Hematopoietic multipotent progenitor cell treated with erythropoietin and hydrocortisone succinate and interleukin-3 and kit ligand, for 4 days (in vitro differentiated cells): ENCODE results near the gene SLC7A5.
"Not testable (repeated sequence)": the region's sequence is repeated elsewhere in the genome, so short reads cannot be mapped to it uniquely, and the experiment has no call there.

Experiments
- DNase-seq: peaks from one replicate; pipeline ENCODE4 v3.0.0-alpha.2; 2015

SLC7A5 gene

DNA sequence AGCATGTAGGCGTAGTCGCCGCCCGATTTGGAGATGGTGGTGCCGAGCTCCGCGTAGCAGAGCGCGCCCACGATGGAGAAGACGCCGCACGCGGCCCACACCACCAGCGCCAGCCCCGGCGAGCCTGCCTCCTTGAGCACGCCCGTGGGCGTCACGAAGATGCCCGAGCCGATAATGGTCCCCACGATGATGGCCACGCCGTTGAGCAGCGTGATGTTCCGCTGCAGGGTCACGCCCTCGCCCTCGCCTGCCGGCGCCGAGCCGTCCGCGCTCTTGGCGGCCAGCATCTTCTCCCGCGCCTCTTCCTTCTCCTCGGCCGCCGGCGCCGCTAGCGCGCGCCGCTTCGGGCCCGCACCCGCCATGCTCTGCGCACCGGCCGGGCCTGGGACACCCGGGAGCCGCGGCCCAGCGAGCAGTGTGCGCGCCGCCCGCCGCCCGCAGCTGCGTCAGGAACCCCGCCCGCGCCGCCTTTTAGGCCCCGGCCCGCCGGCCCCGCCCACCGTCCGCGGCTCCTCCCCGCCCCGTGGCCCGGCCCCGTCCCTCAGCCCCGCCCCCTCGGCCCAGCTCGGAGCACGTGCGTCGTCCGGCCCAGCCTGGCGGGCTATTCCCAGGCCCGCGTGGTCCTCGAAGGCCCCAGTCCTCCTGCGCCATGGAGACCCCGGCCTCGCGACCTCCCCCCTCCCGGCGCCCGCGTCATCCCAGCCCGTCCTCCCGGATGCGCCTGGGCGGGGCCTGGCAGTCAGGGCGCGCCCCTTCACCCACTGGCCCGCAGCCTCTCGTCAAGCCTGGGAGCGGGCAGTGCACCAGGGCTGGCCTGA lies at the start of gene SLC7A5:
SLC7A5 (minus strand) TSS at position 447 of the 818 bp plus-strand sequence; CDS start at position 362, 85 bp downstream.
- DNase-seq: peak; percentile 91

DNA sequence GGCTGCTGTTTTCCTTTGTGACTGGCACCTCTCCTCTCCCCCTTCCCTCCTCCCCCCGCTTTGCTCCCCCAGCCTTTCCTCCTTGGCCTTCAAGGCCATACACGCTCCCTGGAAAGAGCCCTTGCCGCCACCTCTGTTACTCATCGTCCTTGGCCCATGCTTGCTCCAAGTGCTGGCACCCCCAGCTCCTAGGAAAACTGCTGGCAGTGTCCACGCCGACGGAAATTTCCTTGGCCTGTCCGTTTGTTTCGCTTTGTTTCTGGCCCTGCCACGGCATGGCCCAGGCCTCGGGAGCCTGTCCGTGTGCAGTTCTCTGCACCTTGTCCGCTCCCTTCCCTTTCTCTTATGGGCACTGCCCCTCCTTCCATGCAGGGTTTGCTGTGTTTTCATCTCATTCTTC lies 49.0 kb upstream of the SLC7A5 start:
- no peak for DNase-seq

DNA sequence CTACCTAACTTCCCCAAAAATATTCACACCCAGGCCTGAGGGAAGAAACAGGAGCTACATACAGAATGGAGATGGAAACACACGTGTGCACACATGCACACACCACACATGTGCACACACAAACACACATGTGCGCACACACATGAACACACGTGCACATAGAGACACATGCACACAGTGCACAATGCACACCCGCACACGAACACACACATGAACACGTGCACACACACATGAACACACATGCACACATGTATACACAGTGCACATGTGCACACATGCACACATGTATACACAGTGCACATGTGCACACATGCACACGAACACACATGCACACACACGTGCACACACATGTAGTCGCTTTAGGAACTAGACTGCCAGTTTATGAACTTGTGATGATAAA lies 48.2 kb upstream of the SLC7A5 start:
- no peak for DNase-seq

DNA sequence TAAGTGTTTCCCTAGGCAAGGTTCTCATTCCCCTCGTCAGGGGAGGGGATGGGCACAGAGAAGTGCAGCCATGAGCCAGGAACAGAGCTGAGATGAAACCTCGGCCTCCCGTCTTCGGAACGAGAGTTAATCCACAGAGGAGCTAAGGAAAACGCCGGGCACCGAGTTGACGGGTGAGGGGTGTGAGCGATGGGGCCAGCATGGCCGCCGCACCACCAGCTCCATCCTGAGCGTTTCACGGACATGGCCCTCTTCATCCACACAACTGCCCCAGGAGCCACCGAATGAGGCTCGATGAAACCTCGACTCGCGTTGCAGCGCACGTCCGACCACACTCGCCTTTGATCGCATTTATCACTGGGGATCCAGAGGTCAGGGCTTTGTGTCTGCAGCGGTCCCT lies 45.5 kb upstream of the SLC7A5 start:
- DNase-seq: no peak

DNA sequence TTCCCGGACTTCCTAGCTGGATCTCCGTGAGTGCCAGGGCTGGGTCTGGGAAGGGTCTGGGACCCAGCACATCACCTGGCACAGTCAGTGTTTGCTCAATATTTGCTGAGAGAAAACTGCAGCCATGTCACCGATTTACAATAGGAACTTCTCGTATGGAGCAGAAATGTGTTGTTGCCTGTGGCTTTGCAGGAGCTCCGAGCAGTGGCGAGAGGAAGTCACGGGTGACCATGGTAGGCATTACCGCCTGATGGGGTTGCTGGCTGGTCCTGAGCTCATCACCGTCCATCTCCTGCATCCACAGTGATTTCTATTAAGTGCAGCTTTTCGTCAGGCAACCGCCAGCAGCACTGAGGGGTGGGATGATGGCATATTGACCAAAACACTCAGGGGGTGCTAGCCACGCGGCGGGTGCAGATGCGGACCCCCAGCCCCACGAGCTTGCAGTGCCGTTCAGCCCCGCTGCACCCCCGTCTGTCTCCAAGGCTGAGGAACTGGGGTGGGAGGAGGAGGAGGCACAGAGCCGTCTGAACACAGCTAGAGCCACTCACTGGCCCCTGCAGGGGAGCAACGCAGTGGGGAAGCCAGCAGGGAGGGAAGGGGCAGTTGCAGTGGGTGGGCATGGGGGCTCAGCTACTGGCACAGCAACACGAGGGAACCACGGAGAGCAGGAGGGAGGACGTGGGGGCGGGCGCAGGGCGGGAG lies 44.9 kb upstream of the SLC7A5 start:
- DNase-seq: not testable (repeated sequence)

DNA sequence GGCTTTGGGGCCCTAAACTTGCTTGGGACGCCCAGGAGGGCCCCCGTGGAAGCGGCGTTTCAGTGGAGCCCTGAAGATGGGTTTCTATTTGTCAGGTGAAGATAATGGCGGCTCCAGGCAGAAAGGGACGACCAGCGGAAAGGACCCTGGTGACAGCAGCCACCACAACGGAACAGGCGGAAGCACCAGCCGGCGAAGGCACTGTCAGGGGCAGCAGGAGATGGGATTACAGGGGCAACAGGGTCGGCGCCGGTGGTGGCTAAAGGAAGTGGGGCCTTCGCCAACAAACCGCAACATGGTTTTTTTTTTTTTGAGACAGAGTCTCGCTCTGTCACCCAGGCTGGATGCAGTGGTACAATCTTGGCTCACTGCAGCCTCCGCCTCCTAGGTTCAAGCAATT lies 43.4 kb upstream of the SLC7A5 start:
- peak; percentile 23 for DNase-seq

DNA sequence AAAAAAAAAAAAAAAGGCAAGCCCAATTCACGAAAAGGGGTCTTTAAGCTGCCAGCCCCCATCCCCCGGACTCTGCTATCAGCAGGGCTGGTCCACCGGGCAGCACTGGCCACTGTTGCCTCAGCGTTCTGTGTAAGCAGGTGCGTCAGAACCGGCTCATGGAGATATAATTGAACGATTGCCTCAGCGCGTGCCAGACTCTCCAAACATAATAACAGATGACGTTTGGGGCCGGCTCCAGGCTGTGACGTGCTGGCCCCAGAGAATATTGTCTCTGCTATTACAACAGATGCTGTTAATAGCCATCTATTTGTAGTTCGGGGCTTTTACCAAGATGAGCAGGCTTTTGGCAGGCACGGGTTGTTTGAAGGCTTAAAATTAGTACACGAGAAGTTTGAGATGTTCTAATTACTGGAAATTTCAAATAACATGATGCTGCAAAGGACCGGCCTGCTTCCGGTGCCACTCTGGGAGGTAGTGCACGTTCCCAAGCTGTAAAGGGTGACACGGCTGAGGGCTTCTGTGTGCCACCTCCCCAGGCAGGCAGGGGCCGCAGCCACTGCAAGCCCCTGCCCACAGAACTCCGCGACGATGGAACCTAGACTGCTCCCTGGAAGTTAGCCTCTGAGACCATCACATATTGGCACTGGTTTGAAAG lies 41.9 kb upstream of the SLC7A5 start:
- DNase-seq: not testable (repeated sequence)

DNA sequence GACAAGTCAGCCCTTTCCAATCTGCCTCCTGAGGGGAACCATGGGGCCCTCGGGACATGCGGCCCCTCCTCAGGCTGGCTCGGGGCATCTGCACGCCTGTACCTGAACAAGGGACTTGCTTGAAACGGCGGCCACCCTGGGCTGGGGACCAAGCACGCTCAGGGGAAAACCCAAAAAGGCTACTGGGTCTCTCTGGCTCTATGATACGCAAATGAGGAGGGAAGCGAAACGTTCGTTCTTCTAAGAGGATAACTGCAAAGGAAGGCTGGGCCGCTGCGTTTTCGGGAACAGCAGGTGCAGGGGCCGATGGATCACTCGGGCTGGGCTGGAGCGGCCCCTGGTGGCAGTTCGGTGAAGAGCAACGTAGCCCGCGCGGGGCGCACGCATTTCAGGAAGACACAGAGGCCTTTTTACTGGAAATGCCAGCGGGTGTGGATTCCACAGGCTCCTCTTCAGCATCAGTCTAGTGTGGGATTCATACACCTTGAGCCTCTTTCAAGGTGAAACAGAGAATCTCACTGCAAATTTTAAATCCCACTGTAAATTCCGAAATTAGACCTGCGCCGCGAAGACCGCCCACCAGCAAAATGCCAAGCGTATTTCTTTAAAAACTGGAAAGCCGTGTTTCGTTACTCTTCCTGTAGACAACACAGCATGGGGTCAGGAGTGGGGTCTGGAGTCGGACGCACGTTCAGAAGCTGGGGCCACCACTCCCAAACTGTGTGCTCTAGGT lies 40.1 kb upstream of the SLC7A5 start:
- peak; percentile 82 for DNase-seq

DNA sequence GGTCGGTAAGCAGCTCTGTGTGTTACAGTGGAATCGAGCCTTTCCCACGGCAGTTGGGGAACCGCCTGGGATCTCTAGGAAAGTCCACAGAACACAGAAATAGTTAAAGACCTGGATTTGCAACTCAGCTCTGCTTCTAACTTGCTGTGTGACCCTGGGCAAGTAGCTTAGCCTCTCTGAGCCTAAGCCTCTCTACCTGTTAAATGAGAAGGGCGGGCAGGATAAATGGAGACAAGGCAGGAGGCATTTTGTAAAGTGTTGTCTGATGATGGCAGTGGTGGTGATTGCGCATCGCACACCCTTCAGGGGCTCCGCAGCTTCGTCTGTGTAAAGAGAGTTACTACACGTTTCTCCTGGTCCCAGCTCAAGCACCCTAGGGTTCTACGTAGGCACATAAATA lies 38.8 kb upstream of the SLC7A5 start:
- DNase-seq: not testable (repeated sequence)

DNA sequence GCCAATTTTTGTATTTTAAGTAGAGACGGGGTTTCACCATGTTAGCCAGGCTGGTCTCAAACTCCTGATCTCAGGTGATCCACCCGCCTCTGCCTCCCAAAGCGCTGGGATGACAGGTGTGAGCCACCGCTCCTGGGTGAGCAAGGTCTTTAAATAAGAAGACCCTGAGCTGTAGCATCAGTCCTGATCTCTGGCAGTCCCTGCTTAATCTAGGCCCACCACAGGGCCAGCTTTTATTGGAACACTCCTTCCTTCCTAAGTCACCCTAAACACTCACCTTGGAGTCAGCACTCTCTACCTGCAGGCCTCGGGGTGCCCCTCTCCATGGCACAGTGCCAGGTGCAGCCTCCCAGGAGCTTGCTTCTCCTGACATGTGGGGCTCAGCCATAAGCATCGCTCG lies 36.2 kb upstream of the SLC7A5 start:
- DNase-seq: not testable (repeated sequence)

DNA sequence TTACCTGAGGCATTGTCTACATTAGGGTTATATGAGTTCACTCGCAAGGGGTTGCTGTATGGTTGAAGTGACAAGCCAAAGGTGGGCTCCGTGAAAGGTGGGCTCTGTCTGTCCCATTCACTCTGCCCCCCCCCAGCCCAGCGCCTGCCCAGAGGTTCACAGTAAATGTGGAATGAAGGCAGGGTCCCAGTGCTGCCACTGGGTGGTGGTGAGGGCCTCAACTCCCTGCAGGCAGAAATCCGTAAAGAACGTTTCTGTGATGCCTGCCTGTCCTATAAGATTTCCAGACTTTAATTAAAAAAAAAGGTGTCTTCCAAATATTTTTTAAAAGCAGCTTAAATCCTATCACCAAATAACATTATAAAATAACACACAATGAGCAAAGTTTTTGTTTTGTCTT lies 35.7 kb upstream of the SLC7A5 start:
- not testable (repeated sequence) for DNase-seq

DNA sequence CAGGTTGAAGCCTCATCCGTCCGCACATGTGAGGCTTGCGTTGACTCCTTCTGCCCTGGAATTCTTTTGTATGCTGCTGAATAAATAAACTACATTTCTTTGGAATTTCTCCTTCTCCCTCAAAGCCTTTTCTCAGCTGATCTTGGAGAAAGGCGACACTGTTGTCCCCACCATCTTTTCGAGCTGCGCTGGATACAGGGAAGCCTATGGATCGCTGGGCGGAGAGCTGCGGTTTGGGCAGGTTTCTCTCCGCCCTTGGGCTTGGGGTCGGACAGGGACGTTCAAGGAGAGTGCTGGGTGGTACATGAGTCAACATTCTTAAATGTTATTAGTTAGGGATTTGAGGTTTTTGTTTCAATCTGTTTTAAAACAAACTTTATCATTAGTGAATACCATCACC lies 31.2 kb upstream of the SLC7A5 start:
- DNase-seq: not testable (repeated sequence)

DNA sequence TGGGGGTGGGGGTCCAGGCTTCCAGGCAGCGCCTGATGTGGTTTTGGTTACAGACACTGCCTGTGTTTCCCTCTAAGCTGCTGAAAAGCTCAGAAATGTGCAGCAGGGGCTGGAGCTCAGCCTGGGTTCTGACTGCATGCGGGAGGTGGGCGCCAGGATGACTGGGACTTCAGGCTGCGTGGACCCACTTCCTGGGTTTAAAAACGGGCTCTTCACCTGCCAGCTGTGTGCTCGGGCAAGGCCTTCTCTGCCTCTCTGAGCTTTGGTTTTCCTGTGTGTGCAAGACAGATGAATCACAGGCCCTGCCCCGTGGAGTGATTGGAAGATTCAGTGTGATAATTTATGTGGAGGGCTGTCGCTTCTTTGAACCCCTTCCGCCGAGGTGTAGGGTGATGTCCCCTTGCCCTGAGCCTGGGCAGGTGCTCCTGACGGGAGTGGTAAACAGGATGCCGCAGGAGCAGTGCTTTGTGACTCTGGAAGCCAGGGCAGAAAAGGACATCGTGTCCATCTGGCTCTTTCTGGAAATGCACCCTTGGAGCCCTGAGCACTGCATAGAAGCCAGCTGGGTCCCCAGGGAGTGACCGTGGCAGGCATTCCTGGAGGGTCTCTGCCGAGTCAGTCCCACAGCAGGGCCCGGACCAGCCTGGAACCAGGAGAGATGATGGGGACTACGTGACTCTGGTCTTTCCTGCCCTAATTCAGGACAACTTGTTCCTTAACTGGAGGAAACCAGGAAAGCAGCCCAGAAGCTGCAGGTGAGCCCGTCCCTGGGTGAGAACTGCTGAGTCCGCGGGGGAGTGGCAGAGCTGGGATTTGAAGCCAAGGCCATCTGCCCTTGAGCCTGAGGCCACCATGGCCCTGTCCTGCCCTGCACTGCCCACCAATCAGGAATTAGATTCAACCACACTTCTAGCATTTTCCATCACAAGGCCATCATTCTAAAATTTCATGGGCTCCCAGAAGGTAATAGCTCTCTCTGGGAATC lies 28.5 kb upstream of the SLC7A5 start:
- DNase-seq: peak; percentile 18

DNA sequence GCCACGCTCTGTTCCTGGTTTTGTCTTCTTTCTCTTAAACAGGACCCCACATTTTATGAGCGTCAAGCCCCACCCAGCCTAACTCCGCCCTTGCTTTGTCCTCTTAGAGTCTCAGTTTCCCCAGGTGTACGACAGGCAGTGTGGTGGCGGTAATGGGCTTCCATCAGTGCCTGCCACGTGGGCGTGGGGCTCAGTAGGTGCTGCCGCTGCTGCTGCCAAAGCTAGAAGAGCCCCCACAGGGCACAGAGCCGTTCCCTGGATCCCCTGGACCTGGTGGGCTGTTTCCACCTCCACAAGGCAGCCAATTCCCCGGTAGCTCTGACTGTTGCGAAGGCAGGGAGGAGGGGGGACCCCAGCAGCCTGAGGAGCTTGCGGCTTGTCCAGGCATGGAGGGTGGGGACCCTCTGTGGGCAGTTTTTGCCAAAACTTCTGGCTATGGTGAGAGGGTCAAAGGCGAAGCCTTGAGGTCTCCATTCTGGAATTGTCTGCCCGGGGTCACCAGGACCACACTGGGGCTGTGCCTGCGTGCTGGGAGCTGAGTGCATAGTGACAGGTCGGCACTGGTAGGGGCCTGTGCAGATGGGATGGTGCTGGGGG lies 27.7 kb upstream of the SLC7A5 start:
- not testable (repeated sequence) for DNase-seq

DNA sequence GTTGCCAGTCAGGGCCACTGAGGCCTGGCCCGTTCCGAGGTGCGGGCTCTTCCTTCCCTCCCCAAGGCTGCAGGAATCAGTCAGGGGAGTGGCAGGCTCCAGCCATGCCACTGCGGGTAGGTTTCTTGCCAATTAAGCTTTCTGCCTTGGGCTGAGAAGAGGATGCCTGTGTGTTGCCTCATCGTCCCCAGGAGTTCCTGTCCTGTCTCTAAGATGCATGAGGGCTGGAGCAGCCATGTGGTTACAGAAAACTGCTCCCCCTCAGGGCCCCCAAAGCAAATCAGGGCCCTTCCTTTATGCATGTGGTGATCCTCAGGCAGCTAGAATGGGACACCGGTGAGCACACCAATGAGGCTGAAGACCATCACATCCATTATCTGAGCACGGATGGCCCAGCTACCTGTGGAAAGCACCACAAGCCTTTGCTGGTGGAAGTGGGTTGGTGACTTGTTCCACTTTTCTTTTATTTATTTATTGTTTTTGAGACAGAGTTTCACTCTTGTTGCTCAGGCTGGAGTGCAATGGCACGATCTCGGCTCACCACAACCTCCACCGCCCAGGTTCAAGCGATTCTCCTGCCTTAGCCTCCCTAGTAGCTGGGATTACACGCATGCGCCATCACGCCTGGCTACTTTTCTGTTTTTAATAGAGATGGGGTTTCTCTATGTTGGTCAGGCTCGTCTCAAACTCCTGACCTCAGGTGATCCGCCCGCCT lies 27.0 kb upstream of the SLC7A5 start:
- peak; percentile 36 for DNase-seq

DNA sequence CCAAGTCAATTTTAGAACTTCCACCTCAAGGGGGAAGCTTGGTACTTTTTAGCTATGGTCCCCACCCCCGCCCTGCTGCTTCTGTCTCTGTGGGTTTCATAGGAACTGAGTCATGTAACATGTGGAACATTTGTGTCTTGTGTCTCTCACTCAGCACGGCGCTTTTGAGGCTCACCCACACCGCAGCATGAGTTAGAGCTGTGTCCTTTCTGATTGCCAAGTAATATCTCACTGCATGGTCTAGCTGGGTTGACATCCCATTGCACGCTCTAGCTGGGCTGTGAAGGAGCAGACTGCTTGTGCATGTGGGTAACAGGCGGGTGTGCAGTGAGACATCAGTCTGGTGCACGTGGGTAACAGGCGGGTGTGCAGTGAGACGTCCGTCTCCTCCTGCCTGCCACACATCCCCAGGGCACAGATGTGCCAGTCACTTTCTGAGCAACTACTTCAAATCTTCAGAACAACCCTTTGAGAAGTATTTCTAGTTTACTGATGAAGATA lies 26.4 kb upstream of the SLC7A5 start:
- DNase-seq: peak; percentile 88

DNA sequence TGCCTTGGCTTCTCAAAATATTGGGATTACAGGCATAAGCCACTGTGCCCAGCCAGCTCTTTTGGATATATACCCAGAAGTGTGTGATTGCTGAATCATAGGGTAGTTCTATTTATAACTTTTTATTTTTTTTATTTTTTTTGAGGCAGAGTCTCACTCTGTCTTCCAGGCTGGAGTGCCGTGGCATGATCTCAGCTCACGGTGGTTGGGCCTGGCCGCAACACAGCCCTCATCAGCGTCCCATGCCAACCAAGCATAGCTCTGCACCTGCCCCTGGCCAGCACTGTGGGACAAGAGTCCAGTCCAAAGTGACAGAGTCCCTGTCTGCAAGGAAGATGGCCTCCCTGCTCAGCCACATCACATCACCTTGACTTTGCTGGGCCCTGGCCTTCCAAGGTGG lies 24.7 kb upstream of the SLC7A5 start:
- DNase-seq: not testable (repeated sequence)

DNA sequence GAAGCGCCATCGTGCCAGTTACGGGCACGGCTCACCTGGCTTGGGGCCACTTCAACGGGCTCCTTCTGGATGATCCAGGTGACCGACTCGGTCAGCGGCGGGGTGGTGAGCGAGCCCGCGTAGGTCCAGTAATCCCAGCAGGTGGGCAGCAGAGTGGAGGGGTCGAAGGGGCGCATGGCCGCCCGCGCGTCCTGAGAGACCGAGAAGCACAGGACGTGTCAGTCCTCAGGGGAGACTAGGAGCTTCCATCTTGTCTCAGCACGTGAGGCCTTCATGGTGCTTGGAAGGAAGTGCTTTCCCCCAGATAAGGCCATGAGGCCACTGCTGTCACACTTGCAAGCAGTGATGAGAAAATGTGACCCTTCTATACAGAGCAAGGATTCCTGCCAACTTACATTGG lies 22.5 kb upstream of the SLC7A5 start:
- peak; percentile 54 for DNase-seq

DNA sequence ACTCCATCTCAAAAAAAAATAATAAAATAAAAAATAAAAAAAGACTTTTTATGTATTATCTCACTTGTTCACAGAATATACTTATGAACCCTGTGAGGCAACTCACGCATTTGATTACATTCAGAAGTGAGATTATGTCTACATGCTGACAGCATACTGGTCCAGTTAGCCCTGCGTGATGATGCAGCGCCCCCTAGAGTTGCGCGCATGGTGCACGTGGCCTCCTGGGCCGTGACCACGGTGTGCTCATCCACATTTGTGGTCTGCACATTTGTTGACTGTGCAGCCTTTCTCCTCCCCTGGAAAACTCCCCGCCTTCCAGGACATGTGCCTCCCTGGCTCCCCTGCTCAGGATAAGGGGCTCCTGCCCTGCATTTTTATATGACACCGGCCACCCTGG lies 20.5 kb upstream of the SLC7A5 start:
- peak; percentile 50 for DNase-seq

DNA sequence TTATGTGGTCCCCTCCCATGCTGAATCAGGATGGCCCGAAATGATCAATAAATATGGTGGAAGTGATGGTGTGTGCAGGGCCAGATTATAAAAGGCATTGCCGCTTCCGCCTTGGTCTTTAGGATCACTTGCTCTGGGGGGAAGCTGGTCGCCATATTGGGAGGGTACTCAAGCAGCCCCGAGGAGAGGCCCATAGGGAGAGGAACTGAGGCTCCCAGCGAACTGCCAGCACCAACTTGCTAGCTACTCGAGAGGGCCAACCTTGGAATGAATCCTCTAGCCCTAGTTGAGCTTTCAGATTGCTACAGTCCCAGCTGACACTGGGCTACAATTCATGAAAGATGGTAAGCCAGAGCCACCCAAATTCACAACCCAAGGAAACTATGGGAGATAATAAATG lies 19.0 kb upstream of the SLC7A5 start:
- not testable (repeated sequence) for DNase-seq
